HG03571 (cell line): ENCODE results near the gene CEP41.

ENCODE experiments used
- ATAC-seq: cut with Tn5 transposase; IDR thresholded peaks from one replicate; pipeline ENCODE4 v1.9.1; 2021; ENCODE audit not compliant: unreplicated experiment

The CEP41 gene

GRCh38 chr7:130440527-130441365 is at the start of gene CEP41:
Gene CEP41, minus strand, starts transcription at chr7:130441016. Its CDS starts 50 bp downstream, at chr7:130440966.
- ATAC-seq = peak; percentile 94

GRCh38 chr7:130490311-130490791 is 49.5 kb upstream of the CEP41 start:
- ATAC-seq = no peak

DNA sequence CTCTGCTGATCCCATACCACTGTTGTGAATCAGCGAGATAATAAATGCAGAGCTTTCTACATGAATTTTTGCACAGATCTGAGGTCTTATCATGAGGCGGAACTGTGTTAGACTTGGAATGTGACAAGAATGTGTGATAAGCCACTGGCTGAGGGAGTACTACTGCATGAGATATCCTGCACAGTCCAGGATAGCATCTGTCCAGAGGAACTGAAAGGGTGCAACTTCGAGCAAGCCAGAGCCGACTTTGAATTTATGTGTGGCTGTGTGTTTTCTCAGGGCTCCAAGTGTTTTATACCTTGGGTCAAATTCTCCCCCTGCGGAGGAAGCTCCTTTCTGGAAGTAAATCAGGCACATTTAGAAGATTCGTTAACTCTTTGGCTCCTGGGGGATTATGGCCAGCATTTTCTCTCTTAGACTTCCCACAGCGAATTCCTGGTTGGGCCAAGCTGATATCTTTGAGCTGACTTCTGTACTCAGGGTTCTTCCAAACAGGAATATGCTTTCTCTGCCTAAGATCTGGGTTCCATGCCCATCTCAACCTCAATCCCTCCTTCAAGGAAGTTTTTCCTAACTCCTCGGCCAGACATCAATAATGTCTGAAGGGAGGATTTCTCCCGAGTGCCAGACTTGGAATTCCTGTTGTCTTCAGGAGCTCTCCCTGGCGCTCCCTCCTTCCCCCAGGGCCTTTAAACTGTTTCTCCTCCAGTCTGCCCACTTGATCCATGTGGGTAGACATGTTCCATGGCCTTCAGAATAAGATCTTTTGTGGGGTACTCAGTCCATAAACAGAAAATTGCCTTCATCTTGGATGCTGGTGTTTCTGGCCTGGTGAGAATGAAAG is 48.5 kb upstream of the CEP41 start:
- ATAC-seq = no peak

GRCh38 chr7:130488392-130489139 is 47.8 kb upstream of the CEP41 start:
- ATAC-seq = no peak

GRCh38 chr7:130486954-130487436 is 46.2 kb upstream of the CEP41 start:
- ATAC-seq = no peak

GRCh38 chr7:130486114-130486953 is 45.5 kb upstream of the CEP41 start:
- ATAC-seq = no peak

- ATAC-seq = no peak
Measured at GRCh38 chr7:130485734-130486113, 44.9 kb upstream of the CEP41 start.

DNA sequence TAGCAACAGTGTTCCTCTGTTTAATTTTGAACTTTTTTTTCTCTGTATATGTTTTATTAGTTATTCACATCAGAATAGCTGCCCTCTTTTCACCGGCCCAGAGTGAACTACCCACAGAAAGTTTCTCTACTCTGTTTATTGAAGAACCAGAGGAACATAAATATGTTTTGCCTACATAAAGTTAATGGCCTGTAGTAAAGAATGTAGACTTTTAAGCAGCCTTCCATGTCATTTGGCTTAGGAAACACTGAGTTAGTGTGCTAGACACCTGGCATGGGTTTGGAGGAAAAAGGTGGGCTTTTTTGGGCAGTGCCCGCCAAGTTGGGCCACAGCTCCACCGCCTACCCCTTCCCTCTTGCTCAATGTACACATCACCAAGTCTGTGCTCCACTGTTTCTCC is 42.2 kb upstream of the CEP41 start:
- ATAC-seq = no peak

DNA sequence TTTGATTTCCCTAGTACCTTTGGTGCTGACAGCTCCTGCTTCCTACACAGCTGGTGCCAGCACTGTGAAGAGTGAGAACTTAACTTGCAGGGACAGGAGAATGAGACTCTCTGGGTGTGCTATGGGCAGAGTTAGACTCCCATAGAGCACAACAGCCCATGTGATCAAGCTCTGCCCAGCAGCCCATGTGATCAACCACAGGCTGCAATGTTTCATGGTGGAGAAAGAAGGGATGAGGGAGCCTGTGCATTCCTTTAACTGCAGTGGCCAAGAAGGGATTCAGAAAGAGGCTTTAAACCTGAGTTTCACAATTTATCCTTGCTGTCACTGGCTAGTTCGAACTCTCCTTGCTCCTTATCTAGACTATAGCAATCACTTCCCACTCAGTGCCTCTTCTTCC is 41.1 kb upstream of the CEP41 start:
- no peak for ATAC-seq

GRCh38 chr7:130479716-130480400 is 39.0 kb upstream of the CEP41 start:
- ATAC-seq = no peak

DNA sequence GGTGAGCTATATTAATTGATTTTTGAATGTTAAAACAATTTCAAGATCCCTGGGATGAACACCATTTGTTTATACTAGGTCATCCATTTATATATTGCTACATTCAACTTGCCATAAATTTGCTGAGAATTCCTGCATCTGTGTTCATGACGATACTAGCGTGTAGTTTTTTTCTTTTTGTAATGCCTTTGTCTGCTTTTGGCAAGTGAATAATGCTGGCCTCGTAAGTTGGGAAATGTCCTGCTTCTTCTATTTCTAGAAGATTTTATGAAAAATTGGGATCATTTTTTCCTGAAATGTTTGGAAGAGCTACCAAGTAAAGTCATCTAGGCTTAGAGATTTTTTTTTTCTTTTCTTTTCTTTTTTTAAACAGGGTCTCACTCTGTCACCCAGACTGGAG is 38.2 kb upstream of the CEP41 start:
- ATAC-seq = no peak

DNA sequence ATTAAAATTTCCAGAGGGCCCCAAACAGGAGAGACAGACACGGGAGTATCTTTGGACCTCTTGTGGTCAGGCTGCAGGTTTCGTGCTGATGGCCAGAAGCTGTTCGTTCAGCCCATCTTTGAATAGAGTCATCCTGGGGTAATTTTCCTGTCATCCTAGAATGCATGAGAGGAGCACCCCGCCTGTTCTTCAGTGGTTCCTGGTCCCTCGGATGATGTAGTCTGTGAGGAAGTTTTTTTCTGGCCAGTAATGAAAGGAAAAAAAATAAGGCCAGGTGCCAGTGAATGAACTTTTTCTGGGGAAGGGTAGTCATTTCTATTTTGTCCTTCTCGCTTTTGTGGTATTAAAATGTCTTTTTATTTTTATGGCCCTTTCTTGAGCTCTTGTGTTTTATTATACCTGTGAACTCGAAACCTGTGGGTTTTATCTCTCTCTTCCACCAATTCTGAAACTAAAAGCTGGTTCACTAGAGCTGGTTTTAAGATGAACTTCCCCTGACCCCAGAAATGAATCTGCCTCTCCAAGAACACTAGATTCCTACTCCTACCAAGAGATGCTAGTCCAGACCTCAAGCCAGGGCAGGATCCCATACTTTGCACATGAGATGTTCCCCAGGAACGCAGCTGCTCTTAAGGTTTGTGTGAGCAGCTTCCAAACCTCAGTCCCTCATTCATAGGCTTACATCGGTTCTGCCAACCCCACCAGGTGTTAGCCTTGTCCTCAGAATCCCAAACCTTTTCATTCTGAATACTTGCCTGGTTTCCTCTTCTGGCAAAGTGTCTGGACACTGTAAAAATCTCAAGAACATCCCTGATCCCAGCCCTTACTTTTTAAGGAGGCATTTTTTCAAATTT is 35.7 kb upstream of the CEP41 start:
- ATAC-seq = peak; percentile 89

GRCh38 chr7:130475776-130476175 is 35.0 kb upstream of the CEP41 start:
- no peak for ATAC-seq

GRCh38 chr7:130473876-130474275 is 33.1 kb upstream of the CEP41 start:
- no peak for ATAC-seq

DNA sequence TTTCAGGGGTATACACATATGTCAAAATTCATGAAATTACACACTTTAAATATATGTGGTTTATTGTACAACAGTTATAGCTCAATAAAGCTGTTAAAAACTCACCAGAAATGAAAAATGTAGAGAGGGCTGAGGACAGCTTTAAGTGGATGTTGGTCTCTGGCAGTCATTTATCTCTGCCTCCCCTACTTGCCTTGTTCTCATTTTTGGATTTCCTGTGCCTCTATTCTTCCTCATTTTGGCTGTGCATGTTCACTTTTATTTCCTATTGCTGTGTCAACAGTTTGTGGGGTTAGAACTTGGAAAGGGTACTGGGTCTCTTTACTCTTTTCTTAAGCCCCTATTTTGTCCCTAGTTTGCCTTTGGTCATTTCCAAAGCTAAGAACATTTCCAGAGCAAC is 32.5 kb upstream of the CEP41 start:
- no peak for ATAC-seq

DNA sequence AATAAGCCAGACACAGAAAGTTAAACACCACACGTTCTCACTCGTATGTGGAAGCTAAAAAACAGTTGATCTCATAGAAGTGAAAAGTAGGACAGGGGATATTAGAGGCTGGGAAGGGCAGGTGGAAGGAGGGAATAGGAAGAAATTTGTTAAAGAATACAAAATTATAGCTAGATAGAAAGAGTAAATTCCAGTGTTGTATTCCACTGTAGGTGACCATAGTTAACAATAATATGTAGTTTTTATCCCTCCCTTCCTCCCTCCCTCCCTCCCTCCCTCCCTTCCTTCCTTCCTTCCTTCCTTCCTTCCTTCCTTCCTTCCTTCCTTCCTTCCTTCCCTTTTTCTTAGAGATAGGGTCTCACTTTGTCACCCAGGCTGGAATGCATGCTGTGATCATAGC is 31.2 kb upstream of the CEP41 start:
- no peak for ATAC-seq

DNA sequence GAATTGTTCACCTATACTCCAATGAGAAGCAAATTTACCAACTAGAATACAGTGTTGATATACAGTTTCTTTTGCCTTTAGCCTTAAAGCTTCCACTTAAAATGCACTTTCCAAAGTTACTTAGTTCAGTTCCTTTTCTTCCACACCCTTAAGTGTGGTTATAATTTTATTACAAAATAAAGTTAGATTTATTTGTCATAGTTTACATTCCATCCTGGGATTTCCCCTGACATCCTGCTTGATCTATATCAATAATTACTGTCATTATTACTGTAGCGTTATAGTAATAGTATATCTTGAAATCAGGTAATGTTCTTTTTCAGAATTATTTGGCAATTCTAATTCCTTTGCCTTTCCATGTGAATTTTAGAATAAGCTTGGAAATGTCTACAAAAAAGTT is 27.8 kb upstream of the CEP41 start:
- ATAC-seq = no peak

GRCh38 chr7:130463553-130464434 is 23.0 kb upstream of the CEP41 start:
- ATAC-seq = no peak
